Glomerular visceral epithelial cell (primary cell): ENCODE data around the gene RAD9A.

ENCODE experiments used
- DNase-seq: peaks from one replicate; pipeline ENCODE4 v3.0.0-alpha.2; 2016; ENCODE audit errors: extremely low spot score

The RAD9A gene

DNA sequence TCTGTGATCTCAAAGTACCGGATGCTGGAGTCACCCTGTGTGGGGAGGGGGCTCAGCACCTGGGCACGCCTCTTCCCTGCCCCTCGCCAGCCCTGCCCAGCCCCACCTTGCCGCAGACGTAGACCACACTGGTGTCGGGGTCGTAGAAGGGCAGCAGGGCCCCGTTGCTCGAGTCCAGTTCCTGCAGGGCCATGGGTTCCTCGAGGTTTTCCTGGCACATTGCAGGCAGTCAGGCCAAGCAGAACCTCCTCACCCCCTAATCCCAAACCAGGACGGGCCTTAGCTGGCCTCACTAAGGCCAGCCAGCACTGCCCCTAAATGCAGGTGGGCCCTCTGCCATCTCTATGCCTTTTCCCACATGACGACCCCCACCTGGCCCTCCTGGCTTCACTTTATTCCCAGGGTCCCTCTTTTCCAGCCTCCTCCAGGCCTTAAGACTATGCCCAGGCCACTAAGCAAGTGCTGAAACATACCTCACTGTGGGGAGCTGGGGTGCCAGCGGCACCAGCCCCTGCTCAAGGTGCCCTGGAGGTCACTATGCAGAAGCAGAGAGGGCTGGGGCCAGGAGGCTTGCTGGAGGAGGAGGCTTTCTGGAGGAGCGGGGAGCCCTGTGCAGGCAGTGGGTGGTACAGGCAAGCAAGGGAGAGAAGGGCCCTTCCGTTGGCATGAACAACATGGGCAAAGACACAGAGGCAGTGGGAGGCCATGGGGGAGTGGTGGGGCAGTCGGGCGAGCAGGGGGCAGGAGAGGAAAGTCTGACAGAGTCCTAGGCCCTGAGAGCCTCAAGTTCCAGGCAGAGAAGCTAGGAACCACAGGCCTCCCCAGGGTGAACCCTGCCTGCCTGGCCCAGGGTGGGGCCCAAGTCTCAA lies 48.7 kb downstream of the RAD9A start:
- no peak for DNase-seq

DNA sequence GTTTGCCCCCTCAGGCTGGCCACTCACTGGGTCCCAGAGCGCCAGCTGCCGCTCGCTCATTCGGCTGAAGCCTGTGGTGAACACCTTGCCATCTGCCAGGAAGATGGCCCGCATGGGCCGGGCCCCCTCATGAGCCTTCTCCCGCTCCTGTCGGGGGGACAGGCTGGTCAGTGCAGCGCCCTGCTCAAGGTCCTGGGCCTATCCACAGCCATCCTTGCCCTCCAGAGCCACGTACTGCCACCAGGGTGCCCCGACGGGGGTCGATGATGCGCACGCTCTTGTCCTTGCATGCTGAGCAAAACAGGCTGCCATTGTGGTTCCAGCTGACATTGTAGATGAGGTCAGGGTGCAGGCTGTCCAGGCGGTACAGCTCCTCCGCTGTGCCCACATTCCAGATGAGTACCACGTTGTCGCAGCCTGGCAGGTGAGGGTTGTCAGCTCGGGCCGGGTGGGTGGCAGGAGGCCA lies 49.3 kb downstream of the RAD9A start:
- DNase-seq: no peak

DNA sequence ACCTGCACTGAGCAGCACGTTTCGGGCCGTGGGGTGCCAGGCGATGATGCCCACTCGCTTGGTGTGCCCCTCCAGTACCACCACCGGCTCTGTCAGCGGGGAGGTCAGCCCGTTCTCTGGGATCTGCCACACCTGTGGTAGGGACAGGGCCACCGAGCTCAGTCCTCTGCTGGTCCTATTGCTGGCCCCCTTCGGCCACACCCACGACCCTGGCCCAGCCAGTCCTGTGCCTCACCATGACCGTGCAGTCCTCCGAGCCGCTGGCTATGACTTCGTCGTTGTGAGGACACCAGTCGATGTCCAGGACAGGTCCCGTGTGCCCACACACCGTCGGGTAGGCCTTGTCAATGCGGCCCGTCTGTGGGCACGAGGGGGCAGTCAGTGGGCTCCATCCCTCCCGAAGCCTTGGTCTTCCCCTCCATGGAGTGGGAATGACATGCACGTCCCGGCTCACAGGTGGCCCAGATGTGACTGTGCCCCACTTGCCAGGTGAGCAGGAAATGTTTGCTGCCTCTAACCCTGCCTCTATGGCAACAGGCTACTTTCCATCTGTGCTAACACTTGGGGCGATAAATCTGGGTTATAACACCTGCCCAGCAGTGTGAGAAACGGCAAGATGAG lies 50.1 kb downstream of the RAD9A start:
- no peak for DNase-seq

DNA sequence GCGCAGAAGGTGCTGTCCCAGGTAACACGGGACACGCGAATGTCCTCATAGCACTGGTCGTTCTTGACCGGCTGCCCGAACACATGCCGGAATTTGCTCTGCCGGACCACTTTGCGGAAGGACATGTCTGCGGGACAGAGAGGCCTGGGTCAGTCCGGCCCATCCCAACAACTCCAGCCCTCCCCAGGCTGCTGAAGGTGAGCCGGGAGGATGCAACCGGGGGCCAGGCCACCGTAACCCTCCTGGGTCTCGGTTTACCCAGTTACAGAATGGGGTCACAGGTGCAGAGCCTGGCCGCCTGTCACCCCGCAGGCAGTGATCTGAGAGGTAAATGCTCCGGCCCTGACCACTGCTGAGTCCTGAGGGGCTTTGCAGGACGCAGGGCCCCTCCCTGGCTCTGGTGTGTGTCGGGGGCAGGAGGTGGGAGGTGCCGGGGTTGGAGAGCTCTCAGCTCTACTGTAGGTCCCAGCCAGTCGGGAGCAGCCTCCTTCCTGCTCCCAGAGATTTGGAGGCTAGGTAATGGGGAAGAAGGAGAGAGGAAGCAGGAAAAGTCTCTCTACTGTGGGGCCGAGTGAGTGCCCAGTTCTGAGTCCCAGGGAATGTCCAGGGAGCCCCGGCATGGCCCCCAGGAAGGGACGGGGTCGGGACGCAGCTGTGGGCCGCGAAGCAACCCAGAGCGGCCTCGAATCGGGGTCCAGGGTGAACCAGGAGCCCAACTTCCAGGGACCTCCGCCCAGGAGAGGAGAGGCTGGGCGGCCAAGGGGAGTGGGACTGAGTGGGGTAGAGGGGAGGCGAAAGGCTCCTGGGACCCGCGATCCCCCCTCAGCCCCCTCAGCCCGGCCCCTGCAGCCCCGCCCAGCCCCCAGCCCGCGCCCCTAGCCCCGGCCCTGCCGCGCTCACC lies 51.0 kb downstream of the RAD9A start:
- no peak for DNase-seq

DNA sequence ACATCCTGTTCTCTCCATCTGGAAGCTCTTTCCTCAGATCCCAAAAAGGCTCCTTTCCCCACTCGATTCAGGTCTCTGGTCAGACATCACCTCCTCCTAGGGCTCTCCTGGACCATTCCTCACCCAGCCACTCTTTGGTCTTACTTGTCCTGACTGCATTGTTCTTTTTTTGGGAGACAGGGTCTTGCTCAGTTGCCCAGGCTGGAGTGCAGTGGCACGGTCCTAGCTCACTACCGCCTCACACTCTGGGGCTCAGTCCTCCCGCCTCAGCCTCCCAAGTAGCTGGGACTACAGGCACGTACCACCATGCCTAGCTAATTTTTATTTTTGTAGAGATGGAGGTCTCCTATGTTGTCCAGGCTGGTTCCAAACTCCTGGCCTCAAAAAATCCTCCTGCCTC lies 53.7 kb downstream of the RAD9A start:
- no peak for DNase-seq
